GM12801 (cell line): ENCODE measurements around the gene PEX10.

Source experiments
- TF ChIP-seq, protein P1 (sequence below): IDR thresholded peaks from one replicate; pipeline ENCODE4 v1.5.1; 2011; ENCODE audit warnings: control low read depth; ENCODE audit not compliant: insufficient read length; ENCODE audit errors: extremely low read depth

PEX10 gene

DNA sequence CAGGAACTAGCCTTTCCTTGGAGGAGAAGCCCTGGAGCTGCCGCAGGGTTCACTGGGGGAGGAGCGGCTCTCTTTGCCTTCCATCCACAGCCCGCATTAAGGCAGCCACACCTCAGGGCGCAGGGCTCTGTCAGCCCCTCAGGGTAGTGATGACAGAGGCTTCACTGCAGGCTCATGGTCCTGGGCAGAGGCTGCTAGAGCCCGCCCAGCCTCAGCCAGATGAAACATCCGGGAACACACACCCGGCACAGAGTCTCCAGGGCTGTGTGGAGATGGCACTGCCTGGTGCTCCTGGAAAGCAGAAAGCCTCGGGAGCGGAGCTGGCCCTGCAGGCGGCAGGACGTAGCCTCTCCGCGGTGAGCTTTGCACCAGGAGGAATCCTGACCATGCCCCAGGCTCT is 29.4 kb upstream of the PEX10 start:
- TF ChIP-seq, protein P1, sequence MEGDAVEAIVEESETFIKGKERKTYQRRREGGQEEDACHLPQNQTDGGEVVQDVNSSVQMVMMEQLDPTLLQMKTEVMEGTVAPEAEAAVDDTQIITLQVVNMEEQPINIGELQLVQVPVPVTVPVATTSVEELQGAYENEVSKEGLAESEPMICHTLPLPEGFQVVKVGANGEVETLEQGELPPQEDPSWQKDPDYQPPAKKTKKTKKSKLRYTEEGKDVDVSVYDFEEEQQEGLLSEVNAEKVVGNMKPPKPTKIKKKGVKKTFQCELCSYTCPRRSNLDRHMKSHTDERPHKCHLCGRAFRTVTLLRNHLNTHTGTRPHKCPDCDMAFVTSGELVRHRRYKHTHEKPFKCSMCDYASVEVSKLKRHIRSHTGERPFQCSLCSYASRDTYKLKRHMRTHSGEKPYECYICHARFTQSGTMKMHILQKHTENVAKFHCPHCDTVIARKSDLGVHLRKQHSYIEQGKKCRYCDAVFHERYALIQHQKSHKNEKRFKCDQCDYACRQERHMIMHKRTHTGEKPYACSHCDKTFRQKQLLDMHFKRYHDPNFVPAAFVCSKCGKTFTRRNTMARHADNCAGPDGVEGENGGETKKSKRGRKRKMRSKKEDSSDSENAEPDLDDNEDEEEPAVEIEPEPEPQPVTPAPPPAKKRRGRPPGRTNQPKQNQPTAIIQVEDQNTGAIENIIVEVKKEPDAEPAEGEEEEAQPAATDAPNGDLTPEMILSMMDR: no peak

DNA sequence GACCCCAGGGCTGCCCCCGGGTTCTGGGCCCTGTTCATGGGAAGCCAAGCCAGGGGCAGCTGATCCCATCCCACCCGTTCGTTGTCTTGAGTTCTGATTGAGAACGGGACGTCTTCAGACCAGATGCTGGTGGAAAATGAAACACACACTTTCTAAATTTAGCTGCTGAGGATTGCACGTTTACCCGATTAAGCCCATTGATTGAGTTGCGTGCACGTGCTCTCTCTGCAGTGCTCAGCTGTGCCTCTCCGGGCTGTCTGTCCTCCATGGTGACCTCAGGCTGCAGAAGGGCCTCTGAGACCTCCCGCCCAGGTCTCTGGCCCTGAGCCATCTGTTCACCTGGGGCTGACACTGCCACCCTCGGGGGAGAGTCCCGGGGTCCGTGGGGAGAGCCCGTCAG is 27.0 kb upstream of the PEX10 start:
- TF ChIP-seq, protein P1: no peak

DNA sequence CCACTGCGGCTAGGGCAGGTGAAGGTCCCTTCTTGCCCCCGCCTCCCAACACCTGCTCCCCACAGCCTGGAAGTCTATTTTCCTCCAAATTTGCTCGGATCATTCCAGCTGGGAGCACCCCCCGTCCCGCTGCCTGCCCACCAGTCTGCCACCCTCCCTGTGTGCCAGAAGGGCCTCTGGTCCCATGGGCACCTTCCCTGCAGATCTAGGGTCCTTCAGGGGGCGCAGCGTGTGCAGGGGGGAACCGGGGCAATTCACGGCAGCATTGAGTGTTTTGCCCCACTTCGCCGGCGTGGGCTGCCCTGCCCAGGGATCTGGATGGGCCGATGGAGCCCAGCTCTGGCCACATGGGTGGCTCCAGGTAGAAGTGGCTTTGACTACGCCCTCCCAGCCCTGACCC is 26.3 kb upstream of the PEX10 start:
- TF ChIP-seq, protein P1: no peak

DNA sequence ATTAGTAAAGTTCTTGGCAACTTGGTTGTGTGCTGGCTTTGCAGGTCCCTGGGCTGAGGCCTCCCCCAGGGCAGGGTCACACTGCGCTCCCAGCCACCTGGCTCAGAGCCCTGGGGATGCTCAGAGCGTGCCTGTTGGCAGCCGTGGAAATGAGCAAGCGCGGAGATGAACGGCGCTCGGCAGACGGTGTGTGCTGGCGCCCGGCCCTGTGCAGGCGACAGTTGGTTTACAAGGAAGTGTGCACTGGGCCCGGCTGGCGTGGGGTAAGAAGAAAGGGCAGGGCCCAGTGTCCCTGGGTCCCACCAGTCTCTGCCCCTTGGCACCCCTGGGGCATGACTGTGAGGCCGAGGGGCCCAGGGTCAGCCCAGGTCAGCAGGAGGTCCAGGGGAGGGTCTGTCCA is 25.7 kb upstream of the PEX10 start:
- TF ChIP-seq, protein P1: no peak

DNA sequence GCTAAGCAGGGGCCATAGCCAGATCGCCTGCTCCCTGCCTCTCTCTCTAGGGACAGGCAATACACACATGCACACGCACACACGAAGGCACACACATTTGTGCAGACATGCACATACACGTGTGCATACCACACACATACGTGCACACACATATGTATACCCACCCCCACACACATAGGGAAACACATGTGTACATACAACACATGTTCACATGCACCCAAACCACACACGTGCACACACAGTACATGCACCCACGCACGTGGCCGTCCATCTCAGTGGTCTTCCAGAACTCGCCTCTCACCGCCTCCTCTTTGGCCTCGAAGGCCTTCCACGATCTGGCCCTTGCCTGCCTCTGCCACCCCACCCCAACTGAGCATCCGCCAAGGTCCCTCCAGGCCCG is 25.3 kb upstream of the PEX10 start:
- TF ChIP-seq, protein P1: no peak

DNA sequence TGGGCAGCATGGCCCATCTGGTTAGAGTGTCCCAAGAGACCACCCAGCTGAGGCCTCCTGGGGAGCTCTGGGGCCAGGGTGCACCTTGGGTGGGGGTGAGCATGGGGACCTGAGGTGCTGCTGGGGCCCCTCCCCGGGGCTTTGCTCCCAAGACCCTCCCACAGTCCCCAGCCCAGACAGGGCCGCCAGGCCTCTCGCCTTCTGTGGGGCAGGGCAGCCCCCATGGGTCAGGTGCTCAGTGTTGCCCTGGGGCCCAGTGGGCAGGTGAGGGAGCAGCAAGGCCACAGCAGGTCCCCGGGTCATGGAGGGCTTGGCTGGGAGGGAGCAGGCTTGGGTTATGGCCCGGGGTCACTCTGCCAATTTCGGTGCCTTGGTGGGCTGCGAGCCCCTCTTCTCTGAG is 24.5 kb upstream of the PEX10 start:
- TF ChIP-seq, protein P1: no peak

DNA sequence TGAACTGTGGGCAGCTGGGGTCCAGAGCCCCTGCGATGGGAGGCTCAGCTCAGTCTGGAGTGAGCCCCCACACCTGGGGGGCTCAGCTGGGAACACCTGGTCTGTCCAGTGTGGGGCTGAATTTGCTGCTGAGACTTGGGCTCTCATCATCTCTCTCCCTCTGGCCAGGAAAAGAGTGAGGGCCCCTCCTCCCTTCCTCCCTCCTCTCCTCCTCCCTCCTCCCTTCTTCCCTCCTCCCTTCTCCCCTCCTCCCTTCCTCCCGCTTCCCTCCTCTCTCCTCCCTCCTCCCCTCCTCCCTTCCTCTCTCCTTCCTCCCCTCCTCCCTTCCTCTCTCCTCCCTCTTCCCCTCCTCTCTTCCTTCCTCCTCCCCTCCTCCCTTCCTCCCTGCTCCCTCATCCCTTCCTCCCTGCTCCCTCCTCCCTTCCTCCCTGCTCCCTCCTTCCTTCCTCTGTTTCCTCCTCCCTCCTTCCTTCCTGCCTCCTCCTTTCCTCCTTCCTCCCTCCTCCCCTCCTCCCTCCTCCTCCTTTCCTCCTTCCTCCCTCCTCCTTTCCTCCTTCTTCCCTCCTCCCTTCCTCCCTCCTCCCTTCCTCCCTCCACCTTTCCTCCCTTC is 23.5 kb upstream of the PEX10 start:
- TF ChIP-seq, protein P1: no peak
